ENCODE data around the gene LRPAP1.

The LRPAP1 gene

DNA sequence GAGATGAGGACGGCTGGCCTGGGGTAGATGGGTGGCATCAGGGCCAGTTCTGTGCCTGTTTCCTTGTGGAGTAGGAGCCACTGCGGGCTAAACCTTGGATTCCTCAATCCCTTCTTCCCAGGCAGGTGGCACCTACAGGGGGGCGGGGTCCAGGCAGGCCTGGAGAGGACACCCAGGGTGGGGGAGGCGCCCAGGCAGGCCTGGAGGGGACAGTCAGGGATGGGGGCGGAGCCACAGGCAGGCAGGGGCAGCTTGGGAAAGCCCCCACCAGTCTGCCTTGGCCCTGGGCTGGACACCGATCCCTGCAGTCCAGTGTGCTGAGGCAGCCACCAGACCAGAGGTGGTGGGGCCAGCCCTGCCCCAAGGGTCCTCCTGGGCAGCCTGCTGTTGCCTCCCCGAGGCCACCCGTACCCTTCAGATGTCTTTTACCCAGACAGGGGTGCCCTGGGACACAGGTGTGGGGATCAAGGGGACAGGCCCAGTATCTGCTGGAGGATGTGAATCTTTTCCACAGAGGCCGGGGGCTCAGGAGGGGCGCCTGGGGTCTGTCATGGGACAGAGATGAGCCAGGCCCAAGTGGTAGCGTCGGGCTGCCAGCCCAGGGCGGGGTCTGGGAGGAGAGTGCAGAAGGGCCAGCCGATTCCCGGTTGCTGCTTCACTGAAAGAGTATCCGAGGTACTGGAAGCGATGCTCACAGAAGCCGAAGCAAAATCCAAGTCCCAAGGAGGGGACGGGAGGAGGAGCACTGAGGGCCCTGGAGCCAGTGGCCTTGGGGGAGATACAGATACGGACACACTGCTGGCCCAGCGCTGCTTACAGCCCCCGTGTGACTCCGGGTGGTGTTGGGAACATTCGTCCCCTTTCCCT is 34.5 kb downstream of the LRPAP1 start:
- no peak overlapping the region for H3K27ac ChIP-seq
- peak overlapping the region in 2 of 11 experiments; percentile 12 to 15; a peak in 2 of 22 replicates for H3K4me2 ChIP-seq
- H4K20me1 ChIP-seq: peaks cover 31 to 100% (median 84%) of the 10 kb centered on the region in 11 experiments
- no peaks in the 10 kb centered on the region for H3K9me3 ChIP-seq (replicated peaks in 1 of 11)
- no peak for TF ChIP-seq Cebpa-rat (IDR thresholded peaks at IDR 0.05)
- peaks cover 10 to 51% (median 33%) of the 10 kb centered on the region in 10 experiments; a peak in 17 of 20 replicates for H3K4me1 ChIP-seq
- 0 out of 22 replicates have a peak overlapping the region, but pooled peaks of 1 of the 11 experiments have one; percentile 3 for H3K9ac ChIP-seq
- no peak overlapping the region for H3K4me3 ChIP-seq
- H3K27me3 ChIP-seq: peaks cover 7 to 42% (median 22%) of the 10 kb centered on the region in 11 experiments; a peak in 18 of 22 replicates
- peaks cover 2 to 27% (median 15%) of the 10 kb centered on the region in 11 experiments; a peak in 21 of 22 replicates for H3K36me3 ChIP-seq

DNA sequence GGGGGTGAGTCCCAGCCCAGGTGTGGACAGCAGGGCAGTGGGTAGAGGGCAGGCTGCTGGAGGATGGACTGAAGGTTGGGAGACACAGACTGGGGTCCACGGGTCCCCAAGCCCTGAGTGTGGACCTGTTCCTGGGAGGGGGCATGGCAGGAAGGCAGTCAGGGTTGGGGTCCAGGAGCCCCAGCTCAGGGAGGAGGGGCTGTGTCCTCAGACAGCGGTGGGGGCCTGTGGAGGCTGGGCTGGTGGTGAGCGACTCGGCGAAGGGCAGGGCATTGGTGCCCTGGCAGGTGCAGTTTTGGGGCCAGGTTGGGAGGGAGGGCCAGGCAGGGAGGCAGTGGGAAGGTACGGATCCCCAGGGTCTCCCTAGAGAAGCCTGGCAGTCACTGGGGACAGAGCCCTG is 35.1 kb downstream of the LRPAP1 start:
- Histone ChIP-seq H3K27me3 (peaks cover 8 to 42% (median 22%) of the 10 kb centered on the region in 11 experiments; a peak in 18 of 22 replicates), H3K9me3 (replicated peaks in 1 of 11) (no peaks in the 10 kb centered on the region), H3K9ac (no peak overlapping the region), H3K4me2 (peak overlapping the region in 3 of 11 experiments; percentile 12 to 45 (median 15); a peak in 2 of 22 replicates), H3K27ac (no peak overlapping the region), H3K4me3 (no peak overlapping the region), H3K36me3 (peaks cover 0 to 20% (median 11%) of the 10 kb centered on the region in 11 experiments; a peak in 17 of 22 replicates), H4K20me1 (peaks cover 25 to 97% (median 77%) of the 10 kb centered on the region in 11 experiments), H3K4me1 (peaks cover 10 to 46% (median 29%) of the 10 kb centered on the region in 10 experiments; a peak in 17 of 20 replicates)
- TF ChIP-seq Cebpa-rat (IDR thresholded peaks at IDR 0.05): no peak

DNA sequence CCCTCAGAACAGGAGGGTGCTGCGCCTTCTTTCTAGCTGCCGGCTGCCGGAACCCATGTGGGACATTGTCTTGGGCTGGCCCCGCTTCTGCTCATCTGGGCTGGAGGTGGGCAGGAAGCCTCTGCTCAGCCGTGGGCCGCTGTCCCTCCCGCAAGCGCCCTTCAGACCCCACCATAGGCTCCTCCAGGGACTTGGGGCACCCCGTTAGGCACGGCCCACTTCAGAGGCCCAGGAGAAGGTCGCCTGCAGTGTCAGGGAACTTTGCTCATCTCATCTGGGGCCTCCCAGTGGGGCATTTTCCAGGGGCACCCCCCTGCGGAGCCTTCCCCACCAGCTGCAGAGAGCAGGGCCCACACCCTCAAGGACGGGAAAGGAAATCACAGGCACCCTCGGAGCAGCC is 36.2 kb downstream of the LRPAP1 start:
- Histone ChIP-seq H4K20me1 (peaks cover 14 to 92% (median 70%) of the 10 kb centered on the region in 11 experiments; a peak in 21 of 22 replicates), H3K27me3 (peaks cover 8 to 43% (median 24%) of the 10 kb centered on the region in 11 experiments; a peak in 18 of 22 replicates), H3K4me2 (peak overlapping the region in 8 of 11 experiments; percentile 16 to 63 (median 36); a peak in 13 of 22 replicates)

DNA sequence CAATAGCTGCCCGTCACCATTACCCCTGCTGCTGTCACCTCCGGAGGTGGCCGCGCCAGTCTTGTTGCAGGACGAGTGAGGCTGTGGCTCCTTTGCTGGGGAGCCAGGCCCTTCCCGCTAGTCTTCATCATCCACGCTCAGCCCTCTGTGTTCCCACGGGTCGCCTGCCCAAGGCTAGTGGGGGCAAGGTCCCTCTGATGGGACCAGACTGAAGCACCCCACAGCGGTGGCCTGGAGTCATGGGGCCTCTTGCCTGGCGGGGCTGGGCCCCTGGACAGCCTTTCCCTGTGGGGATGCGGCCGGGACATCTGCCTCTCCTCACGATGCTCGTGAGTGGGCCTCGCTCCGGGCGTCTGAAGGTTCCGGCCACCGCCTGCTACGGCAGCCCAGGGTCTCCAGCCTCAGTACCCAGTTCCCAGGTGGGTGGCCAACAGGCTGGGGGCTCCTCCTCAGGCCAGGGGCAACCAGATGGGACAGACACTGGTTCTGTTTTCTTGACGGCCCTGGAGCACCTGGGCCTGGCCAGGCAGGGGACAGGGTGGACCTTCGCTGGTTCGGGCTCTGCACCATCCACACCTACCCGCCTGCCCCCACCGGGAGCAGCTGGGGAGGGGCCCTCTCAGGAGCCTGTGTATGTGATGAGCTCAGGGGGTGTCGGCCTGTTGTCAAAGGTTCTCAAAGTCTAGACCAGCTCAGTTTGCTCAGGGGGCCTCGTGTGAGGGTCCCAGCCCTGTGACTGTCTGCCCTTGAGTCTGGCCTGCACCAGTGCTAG is 36.8 kb downstream of the LRPAP1 start:
- Histone ChIP-seq H3K4me3 (no peak overlapping the region), H3K9ac (no peak overlapping the region), H3K27ac (no peak overlapping the region), H3K36me3 (peaks cover 0 to 3% (median 0%) of the 10 kb centered on the region in 11 experiments; a peak in 4 of 22 replicates), H3K27me3 (peaks cover 8 to 43% (median 24%) of the 10 kb centered on the region in 11 experiments; a peak in 18 of 22 replicates), H3K4me2 (peak overlapping the region in 5 of 11 experiments; percentile 49 to 67 (median 50); a peak in 5 of 22 replicates), H3K9me3 (replicated peaks in 1 of 11) (no peaks in the 10 kb centered on the region), H3K4me1 (peaks cover 10 to 43% (median 28%) of the 10 kb centered on the region in 10 experiments; a peak in 17 of 20 replicates), H4K20me1 (peaks cover 8 to 86% (median 64%) of the 10 kb centered on the region in 11 experiments; a peak in 20 of 22 replicates)
- no peak for TF ChIP-seq Cebpa-rat (IDR thresholded peaks at IDR 0.05)

More for the DNA sequence above, 36.2 kb downstream of the LRPAP1 start:
- no peak for TF ChIP-seq Cebpa-rat (IDR thresholded peaks at IDR 0.05)
- Histone ChIP-seq H3K36me3 (peaks cover 0 to 10% (median 4%) of the 10 kb centered on the region in 11 experiments; a peak in 9 of 22 replicates), H3K4me1 (peaks cover 10 to 43% (median 28%) of the 10 kb centered on the region in 10 experiments; a peak in 17 of 20 replicates), H3K4me3 (no peak overlapping the region), H3K9ac (no peak overlapping the region), H3K9me3 (replicated peaks in 1 of 11) (no peaks in the 10 kb centered on the region), H3K27ac (no peak overlapping the region)

DNA sequence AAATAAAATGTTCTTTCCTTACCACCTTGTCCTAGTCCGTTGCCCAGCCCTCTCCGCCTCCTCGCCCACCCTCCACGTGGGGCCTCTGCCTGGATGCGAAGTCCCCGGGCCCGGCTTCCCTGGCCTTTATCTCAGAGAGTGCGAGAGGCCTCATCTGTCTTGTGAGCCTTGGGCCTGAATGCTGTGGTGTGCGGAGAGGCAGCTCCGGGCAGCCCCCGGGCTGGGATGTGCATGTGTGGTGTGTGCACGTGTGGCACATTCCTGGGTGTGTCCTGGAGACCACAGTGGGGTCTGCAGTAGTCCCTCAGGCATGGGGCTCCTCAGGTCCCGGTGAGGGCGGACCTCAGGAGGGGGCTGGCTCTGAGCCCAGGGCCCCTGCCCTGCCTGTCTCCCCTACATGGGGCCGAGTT is 37.8 kb downstream of the LRPAP1 start:
- Histone ChIP-seq H3K27me3 (peaks cover 8 to 46% (median 26%) of the 10 kb centered on the region in 11 experiments; a peak in 18 of 22 replicates), H3K4me3 (no peak overlapping the region), H3K36me3 (no peaks in the 10 kb centered on the region), H3K4me1 (peaks cover 12 to 47% (median 31%) of the 10 kb centered on the region in 10 experiments; a peak in 18 of 20 replicates), H4K20me1 (peaks cover 0 to 81% (median 57%) of the 10 kb centered on the region in 11 experiments; a peak in 19 of 22 replicates), H3K9me3 (replicated peaks in 1 of 11) (no peaks in the 10 kb centered on the region), H3K27ac (no peak overlapping the region), H3K4me2 (peak overlapping the region in 10 of 11 experiments; percentile 11 to 67 (median 48); a peak in 16 of 22 replicates), H3K9ac (peak overlapping the region in 4 of 11 experiments; percentile 7 to 46 (median 29); a peak in 3 of 22 replicates)
- TF ChIP-seq Cebpa-rat (IDR thresholded peaks at IDR 0.05): no peak

DNA sequence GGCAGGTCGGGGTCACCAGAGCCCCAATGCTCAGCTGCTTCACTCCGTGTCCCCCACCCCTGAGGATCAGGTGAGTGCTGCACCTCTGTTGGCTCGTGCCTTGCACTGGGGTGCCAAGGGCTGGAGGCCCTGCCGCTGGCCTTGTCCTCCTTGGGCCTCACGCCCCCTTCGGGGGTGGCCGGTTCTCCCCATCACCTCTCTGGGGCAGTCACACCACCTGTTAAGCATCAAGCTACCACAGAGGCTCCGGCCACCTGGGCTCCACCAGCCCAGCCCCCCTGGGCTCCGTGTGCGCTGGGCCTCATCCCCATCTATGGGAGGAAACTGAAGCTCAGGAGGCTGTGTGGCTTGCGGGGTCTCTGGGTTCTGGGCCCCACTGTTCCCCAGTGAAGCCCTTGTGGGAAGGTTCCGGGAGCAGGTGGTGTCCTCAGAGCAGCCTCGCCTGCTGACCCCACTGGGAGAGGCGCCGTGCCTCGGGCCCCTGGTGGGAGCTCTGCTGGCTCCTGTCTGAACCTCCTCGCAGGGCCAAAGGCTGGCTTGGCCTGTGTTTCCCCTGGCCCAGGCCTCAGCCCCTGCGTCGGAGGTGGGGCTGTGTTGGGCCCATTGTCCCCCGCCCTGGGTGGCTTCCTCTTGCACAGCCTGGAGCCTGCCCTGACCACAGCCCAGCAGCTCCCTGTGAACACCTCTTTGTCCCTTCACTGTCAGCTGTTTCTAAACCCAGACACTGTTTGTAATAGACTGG is 38.3 kb downstream of the LRPAP1 start:
- Histone ChIP-seq H3K4me1 (peaks cover 18 to 53% (median 37%) of the 10 kb centered on the region in 10 experiments; a peak in 18 of 20 replicates), H3K27me3 (peaks cover 8 to 51% (median 32%) of the 10 kb centered on the region in 11 experiments; a peak in 18 of 22 replicates), H3K36me3 (no peaks in the 10 kb centered on the region), H3K9me3 (replicated peaks in 1 of 11) (no peaks in the 10 kb centered on the region), H4K20me1 (peaks cover 0 to 81% (median 53%) of the 10 kb centered on the region in 11 experiments; a peak in 19 of 22 replicates), H3K4me2 (peak overlapping the region in 10 of 11 experiments; percentile 11 to 67 (median 48); a peak in 16 of 22 replicates), H3K27ac (no peak overlapping the region), H3K9ac (peak overlapping the region in 6 of 11 experiments; percentile 1 to 46 (median 14); a peak in 3 of 22 replicates), H3K4me3 (no peak overlapping the region)
- no peak for TF ChIP-seq Cebpa-rat (IDR thresholded peaks at IDR 0.05)

DNA sequence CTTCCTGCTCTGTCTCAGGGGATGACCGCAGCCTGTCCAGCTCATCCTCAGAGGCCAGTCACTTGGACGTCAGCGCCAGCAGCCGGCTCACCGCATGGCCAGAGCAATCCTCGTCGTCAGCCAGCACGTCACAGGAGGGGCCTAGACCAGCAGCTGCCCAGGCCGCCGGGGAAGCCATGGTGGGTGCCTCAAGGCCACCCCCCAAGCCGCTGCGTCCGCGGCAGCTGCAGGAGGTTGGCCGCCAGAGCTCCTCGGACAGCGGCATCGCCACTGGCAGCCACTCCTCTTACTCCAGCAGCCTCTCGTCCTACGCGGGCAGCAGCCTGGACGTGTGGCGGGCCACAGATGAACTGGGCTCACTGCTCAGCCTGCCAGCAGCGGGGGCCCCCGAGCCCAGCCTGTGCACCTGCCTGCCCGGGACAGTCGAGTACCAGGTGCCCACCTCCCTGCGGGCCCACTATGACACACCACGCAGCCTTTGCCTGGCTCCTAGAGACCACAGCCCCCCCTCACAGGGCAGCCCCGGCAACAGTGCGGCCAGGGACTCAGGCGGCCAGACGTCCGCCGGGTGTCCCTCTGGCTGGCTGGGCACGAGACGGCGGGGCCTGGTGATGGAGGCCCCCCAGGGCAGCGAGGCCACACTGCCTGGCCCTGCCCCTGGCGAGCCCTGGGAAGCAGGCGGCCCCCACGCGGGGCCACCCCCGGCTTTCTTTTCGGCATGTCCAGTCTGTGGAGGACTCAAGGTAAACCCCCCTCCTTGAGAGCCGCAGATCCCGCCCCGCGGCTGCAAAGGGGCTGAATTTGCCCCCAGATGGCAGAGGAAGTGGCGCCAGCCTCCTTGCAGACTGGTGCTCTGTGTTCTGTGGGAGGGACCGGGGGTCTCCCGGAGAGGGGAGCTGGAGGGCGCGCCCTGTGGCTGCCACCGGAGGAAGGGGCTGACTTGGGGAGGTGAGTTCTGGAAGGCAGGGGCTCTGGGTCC is 39.2 kb downstream of the LRPAP1 start:
- H4K20me1 ChIP-seq: peaks cover 0 to 81% (median 51%) of the 10 kb centered on the region in 11 experiments; a peak in 19 of 22 replicates
- H3K27ac ChIP-seq: no peak overlapping the region
- no peak overlapping the region for H3K4me3 ChIP-seq
- no peak for TF ChIP-seq Cebpa-rat (IDR thresholded peaks at IDR 0.05)
- H3K9me3 ChIP-seq (replicated peaks in 1 of 11): no peaks in the 10 kb centered on the region
- H3K36me3 ChIP-seq: no peaks in the 10 kb centered on the region
- peaks cover 8 to 57% (median 37%) of the 10 kb centered on the region in 11 experiments; a peak in 18 of 22 replicates for H3K27me3 ChIP-seq
- peak overlapping the region in 4 of 11 experiments; percentile 50 to 67 (median 64); a peak in 7 of 22 replicates for H3K4me2 ChIP-seq
- no peak overlapping the region for H3K9ac ChIP-seq
- peaks cover 18 to 59% (median 39%) of the 10 kb centered on the region in 10 experiments; a peak in 18 of 20 replicates for H3K4me1 ChIP-seq
